ENCODE results near the gene KIAA1328. TPM values are rescaled to one million over a fixed set of nuclear protein-coding genes. Genes with fewer than 3 reads are reported as not detected.

Gene KIAA1328
- total and polyA plus RNA-seq, 9 of the 15 experiments (the other 6 are each of a cell fraction or from before 2014, with no cell fraction given): 4.0 to 8.6 (median 7.4) TPM

GRCh38 chr18:36828630-36829361, at the start of gene KIAA1328, which contains the start of gene TPGS2 (continued):
- TF ChIP-seq CTCF (IDR thresholded peaks at IDR 0.05 in 2 of 3, conservative IDR thresholded peaks at IDR 0.05 in 1 of 3; ENCODE audit: insufficient read depth in 2 of 3, low read depth in 1 of 3, low read length in 3 of 3) (peak; percentile 68 to 85 (median 85)), KDM4B (IDR thresholded peaks at IDR 0.05; ENCODE audit: borderline replicate concordance in 2 of 2, low read depth in 1 of 2) (peak in 1 of 2 experiments; percentile 16; a peak in 1 of 4 replicates), ZBTB1 (CRISPR knock-in tag; IDR thresholded peaks at IDR 0.05; ENCODE audit: borderline replicate concordance, low read depth) (no peak), MYNN (IDR thresholded peaks at IDR 0.05) (no peak), MYNN (CRISPR knock-in tag; IDR thresholded peaks at IDR 0.05) (no peak), GTF2E2 (tag; IDR thresholded peaks at IDR 0.05) (no peak; the same call in 1 of the 2 replicates), PHB (CRISPR knock-in tag; IDR thresholded peaks at IDR 0.05) (no peak), TEAD2 (tag; IDR thresholded peaks at IDR 0.05) (no peak), HMG20B (CRISPR knock-in tag; IDR thresholded peaks at IDR 0.05) (no peak), OTX1 (CRISPR knock-in tag; IDR thresholded peaks at IDR 0.05) (peak; percentile 88; the same call in 1 of the 2 replicates), NKRF (IDR thresholded peaks at IDR 0.05; ENCODE audit: borderline replicate concordance) (peak; percentile 82; the same call in 1 of the 2 replicates), GTF3C2 (IDR thresholded peaks at IDR 0.05; ENCODE audit: borderline replicate concordance, extremely low read depth, insufficient read length) (no peak), ZNF717 (CRISPR knock-in tag; IDR thresholded peaks at IDR 0.05) (no peak), ZNF12 (CRISPR knock-in tag; IDR thresholded peaks at IDR 0.05) (no peak), ETS1 (conservative IDR thresholded peaks at IDR 0.05; ENCODE audit: control insufficient read depth, low read depth, low read length) (peak; percentile 60), ARNT (IDR thresholded peaks at IDR 0.05) (no peak), ZNF445 (CRISPR knock-in tag; IDR thresholded peaks at IDR 0.05; ENCODE audit: low read depth) (no peak), ZNF277 (CRISPR knock-in tag; IDR thresholded peaks at IDR 0.05; ENCODE audit: borderline replicate concordance) (no peak)

All from K562 (cell line).